Brain pericyte (primary cell): ENCODE measurements around the gene CEP290.

Experiments
- DNase-seq: peaks from one replicate; pipeline ENCODE4 v3.0.0-alpha.2; 2012; ENCODE audit warnings: low read depth, low spot score

CEP290 gene, protein sequence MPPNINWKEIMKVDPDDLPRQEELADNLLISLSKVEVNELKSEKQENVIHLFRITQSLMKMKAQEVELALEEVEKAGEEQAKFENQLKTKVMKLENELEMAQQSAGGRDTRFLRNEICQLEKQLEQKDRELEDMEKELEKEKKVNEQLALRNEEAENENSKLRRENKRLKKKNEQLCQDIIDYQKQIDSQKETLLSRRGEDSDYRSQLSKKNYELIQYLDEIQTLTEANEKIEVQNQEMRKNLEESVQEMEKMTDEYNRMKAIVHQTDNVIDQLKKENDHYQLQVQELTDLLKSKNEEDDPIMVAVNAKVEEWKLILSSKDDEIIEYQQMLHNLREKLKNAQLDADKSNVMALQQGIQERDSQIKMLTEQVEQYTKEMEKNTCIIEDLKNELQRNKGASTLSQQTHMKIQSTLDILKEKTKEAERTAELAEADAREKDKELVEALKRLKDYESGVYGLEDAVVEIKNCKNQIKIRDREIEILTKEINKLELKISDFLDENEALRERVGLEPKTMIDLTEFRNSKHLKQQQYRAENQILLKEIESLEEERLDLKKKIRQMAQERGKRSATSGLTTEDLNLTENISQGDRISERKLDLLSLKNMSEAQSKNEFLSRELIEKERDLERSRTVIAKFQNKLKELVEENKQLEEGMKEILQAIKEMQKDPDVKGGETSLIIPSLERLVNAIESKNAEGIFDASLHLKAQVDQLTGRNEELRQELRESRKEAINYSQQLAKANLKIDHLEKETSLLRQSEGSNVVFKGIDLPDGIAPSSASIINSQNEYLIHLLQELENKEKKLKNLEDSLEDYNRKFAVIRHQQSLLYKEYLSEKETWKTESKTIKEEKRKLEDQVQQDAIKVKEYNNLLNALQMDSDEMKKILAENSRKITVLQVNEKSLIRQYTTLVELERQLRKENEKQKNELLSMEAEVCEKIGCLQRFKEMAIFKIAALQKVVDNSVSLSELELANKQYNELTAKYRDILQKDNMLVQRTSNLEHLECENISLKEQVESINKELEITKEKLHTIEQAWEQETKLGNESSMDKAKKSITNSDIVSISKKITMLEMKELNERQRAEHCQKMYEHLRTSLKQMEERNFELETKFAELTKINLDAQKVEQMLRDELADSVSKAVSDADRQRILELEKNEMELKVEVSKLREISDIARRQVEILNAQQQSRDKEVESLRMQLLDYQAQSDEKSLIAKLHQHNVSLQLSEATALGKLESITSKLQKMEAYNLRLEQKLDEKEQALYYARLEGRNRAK (N-terminal part only)

DNA sequence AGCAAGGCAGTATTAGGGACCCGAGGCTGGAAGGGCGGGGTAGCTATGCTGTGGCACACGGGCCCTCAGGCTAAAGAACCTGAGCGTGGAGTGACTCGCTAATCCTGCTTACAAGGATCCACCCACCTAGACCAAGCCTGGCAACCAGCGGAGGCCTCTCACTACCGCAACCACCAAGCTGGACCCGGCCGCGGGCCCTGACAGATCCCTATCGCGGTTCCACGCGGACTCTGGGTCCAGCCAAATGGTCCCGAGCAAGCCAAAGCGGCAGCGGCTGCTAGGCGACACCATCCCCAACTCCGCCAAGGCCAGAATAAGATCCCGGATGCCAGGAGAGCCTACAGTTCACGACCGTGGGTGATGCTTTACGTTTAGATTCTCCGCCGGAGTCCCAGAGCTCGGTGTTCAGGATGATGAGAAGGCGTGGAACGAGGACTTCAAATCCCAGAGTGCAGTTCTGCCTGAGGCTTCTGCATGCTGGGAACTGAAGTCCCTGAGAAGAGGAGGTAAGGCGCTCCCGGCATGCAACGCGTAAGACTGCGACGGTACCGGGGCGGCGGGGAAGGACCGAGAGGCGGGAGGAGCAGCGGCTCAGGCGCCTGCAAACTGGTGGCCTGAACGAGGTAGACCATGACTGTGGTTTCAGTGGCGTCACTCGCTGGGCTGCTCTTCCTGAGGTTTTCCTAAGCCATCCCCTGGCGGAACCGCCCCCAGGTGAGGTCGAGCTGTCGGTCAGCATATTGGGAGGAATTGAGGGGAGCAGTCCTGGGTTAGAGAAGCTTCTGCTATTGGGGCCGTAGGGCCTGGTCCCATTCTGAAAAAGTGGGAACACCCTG is at the start of gene CEP290, which contains the start of gene TMTC3:
Gene CEP290, minus strand, starts transcription at position 315 of the 836 bp plus-strand sequence. CDS start 781 bp downstream, outside the sequence.
Gene TMTC3, plus strand, starts transcription at position 534 of the 836 bp plus-strand sequence. CDS start 6,009 bp downstream, outside the sequence.
- peak; percentile 96 for DNase-seq

DNA sequence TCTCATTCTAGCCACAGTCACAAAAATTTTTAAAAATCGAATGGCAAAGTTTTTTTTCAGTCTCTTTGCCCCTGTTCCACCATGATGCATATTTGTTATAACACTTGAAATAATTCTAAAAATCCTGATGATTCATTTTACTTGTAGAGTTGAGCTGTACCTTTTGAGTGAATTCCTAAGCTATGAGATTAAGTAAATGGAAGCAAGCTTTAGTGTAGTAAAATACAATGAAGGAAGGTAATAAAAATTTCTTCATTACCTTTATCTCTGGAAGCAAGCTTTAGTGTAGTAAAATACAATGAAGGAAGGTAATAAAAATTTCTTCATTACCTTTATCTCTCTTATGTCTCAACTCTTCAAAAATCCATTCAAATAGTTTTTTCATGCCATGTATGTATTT is 46.3 kb upstream of the CEP290 start:
- no peak for DNase-seq

DNA sequence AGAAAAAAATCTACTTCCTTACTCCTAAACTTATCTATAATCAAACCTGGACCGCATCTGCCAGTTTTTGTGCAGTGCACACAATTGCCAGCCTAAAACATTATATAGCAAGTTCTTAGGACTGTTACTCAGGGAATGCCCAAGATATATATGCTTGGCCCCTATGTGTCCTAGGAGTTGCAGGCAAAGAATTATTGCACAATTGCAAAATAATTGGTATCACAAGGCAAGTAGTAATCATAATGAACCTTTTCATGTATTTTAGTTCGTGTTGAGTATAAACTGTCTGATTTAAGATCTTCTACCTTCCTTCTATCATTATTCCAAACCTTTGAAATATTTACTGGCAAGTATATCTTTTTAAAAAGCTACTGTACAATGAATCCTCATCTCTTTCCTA is 45.7 kb upstream of the CEP290 start:
- DNase-seq: no peak

DNA sequence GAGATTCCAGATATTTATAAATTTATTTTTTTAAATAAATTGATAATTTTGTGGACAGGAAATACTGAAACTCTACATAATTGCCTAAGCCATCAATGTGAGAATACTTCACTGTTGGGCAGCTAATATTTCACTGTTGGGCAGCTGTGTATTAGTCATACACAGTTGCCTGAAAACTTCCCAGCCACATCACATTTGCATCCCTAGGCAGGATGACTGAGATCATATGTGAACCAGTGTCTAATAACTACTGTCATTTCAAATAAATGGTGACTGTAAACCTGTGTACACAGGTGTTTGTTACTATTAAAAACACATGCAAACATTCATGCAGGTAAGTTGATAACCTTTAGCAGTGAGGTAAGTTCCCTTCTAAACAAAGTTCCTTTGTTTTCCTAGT is 44.1 kb upstream of the CEP290 start:
- peak; percentile 13 for DNase-seq

DNA sequence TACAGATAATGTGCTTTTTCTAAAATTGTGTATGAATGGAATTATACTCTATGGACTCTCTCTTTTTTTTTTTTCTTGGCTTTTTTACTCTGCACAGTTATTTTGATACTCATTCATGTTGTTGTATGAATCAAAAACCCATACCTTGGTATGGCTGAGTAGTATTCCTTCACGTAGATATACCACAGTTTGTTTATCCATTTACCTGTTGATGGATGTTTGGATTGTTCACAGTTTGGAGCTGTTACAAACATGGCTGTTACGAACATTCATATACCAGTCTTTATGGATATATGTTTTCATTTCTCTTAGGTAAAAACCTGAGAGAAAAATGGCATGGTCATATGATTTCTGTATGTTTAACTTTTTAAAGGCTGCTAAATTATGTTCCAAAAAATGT is 43.4 kb upstream of the CEP290 start:
- no peak for DNase-seq

DNA sequence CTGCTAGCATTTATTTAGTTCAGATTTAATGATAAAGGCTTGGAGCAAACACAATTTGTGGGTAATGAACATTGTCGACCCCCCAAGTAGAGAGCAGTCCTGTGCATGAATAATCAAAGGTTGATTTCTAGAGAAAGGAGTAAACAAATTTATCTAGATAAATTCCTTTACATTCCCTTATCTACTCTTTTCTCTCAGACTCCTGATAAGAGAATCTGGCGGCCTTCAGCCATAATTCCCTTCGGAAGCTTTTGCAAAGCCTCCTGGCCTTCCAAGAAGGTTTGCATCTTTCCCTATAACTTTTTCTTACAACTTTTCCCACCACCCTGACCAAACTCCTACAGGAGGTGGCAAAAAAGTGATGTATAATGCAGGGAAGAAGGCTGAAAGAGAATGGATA is 42.3 kb upstream of the CEP290 start:
- no peak for DNase-seq

DNA sequence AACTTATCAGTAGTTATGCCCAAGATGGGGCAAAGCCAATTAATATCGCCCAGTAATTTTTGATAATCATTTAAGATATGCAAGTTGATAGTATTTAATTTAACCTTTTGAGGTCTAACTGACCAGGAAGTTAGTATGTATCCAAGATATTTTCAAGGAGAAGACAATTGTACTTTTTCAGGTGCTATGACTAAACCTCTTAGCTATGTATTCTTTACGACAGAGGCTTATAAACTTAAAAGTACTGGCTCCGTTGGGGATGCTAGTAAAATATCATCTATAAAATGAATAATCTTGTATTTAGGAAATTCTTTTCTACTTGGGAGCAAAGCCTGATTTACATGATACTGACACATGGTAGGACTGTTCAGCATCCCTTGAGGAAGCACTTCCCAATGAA is 40.5 kb upstream of the CEP290 start:
- no peak for DNase-seq

DNA sequence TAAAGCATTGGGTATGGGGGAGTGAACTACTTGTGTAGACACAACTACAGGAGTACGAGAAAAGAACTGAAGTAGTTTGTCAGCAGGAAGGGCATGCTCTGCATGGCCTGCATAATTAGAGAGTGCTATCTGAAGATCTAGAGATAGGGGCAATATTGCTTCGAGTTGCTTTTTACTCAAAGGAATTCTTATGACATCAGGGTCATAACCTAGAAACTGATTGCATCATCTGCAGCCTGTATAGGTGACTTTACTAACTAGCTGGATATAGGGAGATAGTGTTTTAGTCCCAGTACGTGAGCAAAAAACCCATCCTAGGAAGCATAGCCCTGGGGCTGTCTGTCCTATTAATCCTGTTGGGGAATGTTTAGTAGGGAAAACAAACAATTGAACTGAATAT is 40.0 kb upstream of the CEP290 start:
- DNase-seq: no peak

DNA sequence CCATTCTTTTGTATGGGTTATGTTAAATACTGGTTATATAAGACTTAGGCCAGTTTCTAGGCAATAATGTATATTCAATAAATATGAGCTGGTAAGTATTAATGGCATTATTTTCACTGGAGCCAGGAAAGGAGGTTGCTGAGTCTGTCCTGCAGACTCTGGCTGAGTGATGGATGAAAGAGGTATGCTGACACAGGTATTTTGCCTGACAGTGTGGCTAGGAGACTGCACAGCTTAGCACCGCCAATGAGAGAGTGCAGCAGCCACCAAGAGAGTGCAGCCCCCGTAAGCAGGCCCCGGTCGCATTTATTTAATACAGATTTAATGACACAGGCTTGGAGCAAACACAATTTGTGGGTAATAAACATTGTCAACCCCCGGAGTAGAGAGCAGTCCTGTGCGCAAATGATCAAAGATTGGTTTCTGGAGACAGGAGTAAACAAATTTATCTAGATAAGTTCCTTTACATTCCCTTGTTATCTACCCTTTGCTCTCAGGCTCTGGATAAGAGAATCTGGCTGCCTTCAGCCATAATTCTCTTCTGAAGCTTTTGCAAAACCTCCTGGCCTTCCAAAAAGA is 37.6 kb upstream of the CEP290 start:
- no peak for DNase-seq

DNA sequence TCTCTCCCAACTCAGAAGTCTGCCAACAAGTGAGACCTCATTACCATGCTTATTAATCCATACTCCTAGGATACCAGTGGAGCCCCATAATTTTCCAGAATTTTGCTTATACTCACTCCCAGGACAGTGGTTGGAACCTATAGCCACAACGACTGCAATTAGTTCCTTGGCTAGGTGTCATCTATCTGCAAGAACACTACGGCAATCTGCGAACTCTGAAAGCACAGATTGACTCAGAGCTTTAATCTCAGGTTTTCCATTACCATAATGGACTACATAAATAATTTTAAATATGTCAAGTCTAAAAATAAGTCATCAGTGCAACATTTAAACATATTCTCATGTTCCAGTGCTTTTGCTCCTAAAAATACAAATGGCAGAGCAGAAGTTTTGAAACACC is 33.7 kb upstream of the CEP290 start:
- no peak for DNase-seq

DNA sequence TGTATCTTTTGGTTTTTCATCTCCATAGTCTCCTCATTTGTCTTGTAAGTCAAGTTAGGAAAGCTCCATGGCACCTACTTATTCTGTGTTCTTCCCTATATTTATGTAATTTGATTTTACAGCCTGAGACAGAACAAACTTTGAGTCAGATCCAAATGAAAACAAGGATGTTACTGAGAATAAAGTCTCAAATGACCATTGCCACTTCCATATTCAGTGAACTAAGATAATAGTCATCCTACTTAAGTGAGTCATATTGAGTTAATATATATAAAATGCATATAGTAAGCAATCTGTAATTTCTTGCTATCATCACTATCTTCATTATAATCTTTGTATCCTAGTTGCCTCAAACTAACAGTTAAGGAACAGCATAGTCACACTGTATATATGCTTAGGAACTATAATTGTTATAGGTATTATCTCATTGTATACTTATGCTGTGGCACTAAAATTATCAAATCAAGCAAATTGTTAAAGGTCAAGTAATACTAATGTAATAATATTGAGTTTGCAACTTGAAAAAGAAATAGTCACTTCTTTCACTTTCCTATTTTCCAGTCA is 31.0 kb upstream of the CEP290 start:
- no peak for DNase-seq

DNA sequence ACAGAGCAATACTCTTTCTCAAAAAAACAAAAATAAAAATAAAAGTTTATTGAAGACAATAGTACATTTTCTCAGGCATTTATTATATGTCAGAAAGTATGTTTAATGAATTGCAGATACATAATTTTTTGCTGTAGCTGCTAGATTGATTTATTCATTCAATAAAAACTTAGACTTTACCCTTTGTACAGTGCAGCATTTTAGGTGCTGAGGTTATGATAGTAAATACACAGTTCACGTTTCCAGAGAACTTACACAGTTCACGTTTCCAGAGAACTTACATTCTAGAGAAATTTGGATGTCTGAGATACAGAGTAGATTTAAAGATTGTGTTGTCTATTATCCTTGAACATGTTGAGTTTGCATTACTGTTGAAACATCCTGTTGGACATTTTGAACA is 25.5 kb upstream of the CEP290 start:
- DNase-seq: no peak

DNA sequence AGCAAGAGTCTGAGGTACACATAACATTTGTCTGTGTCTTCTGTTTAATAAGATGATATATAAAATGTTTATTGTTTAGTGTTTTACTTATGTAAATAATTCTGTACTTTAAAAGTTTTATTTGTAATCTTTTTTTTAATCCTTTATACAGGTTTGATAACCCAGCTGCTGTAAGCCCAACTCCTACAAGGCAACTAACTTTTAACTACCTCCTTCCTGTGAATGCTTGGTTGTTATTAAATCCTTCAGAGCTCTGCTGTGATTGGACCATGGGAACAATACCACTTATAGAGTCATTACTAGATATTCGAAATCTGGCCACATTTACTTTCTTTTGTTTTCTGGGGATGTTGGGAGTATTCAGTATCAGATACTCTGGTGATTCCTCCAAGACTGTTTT is 24.3 kb upstream of the CEP290 start:
- no peak for DNase-seq

DNA sequence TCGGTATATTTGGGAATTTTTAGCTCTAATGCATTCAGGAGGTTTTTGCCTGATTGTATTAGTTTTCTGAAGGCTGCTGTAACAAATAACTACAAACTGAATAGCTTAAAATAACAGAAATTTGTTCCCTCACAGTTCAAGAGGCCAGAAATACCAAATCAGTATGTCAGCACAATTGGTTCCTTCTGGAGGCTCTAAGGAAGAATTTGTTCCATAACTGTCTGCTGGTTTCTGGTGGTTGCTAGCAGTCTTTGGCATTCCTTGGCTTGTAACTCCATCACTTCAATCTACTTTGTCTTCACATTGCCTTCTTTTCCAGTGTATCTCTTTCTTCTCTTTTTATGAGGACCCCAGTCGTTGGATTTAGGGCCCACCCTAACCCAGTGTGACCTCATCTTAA is 21.5 kb upstream of the CEP290 start:
- no peak for DNase-seq

DNA sequence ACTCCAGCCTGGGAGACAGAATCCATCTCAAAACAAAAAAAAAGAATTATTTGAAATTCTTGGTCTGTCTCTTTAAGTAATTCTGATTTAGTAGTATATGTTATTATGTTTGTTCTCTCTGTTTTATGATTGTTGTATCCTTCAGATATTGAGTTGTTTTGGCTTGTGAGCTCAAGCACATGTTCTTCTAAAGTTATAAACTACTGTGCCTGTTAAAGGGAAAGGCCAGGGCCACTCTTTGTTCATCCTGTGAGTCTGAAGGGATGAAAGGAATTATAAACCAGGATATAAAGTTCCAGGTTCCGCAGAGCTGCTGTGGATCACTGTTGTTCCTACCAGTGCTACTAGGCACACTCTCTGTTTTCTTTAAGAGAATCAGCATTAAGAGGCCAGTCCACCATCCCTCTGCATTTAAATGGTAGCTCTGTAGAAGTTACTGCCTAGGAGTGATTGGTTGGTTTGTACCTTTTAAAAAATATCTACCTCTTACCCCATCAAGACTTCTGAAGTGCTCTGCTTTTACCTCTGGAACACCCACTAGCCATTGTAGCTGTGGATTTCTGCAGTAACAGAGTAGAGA is 14.3 kb upstream of the CEP290 start:
- DNase-seq: no peak

DNA sequence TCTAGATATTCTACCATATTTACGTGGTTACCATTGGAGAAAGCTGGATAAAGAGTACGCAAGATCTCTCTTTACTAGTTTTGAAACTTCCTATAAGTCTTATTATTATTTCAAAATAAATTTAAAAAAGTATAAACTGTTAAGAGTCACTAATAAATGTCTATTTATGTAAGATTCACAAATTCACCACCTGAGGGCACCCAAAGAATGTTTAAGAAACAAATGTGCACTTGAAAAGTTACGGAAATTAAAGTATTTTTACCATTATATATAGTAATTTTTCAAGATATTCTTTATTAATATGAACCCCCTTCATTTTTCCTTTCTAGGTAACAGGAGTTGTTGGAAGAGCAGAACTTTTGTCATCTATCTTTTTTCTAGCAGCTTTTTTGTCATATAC is 12.1 kb upstream of the CEP290 start:
- no peak for DNase-seq

DNA sequence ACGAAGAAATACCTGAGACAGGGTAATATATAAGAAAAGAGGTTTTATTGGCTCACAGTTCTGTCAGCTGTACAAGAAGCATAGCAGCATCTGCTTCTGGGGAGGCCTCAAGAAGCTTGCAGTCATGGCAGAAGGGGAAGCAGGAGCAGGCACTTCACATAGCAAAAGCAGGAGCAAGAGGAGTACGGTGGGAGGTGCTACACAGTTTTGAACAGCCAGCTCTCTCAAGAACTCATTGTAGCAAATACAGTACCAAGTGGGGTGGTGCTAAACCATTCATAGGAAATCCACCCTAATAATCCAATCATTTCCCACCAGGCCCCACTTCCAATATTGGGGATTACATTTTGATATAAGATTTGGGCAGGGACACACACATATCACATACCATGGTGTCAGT is 8.2 kb upstream of the CEP290 start:
- no peak for DNase-seq

DNA sequence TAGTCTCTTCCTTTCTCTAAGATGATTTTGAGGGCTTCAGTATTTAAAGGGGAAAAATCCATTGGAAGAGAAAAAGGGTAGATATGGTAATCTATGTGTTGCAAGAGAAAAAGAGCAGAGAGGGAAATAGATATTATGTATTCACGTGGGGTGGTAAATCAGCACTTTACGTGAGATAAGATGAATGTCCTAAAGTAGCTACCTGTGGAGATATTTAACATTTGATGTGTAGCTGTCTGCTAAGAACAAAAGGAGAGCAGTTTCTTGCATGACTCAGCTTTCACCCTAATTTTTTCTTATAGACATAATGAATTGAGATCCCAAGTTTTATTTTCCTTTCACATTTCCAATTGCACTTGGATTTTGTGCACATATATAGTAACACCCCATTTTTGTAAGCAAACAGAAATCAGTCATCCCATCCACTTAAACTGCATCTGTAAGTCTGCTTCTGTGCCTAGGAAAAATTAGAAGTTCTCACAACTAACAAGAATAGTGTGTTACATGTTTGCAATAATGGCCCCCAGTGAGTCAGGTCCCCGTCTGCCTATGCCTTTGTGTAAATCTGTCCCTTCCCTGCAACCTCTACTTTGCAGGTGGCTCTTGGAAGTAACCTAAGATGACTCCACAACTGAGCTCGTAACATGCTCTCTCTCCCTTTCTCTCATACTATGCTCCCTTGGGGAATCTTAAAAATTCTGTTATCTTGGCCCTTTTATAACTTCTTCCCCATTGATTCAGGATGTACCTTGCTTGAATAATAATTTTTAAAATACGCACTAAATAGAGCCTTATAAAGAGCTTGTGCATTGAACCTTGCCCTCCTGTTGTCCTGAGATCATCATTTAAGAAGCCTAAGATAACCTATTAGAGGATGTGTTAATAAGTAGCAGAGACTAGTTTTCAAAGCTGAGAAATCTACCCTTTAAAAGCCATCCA is 3.9 kb upstream of the CEP290 start:
- DNase-seq: no peak
